Common myeloid progenitor, CD34-positive (primary cell): ENCODE measurements around the gene MYO18A.

Experiments used
- CTCF ChIA-PET: fragments of 350-600 bp; sonication (Branson Sonifier 250); formaldehyde crosslinking; loops from one replicate; lab custom pipeline; 2021; ENCODE audit warnings: antibody characterized with exemption; lab: Charles Lee
- POLR2A ChIA-PET: fragments of 350-600 bp; sonication (Branson Sonifier 250); formaldehyde crosslinking; loops from one replicate; lab custom pipeline; 2021; ENCODE audit warnings: antibody characterized with exemption; lab: Charles Lee
- DNase-seq, 3 donors: peaks; one replicate each; pipeline versions ENCODE4 v3.0.0 to v3.0.0-alpha.2; 2013
- H3K27ac ChIP-seq, 2 experiments: 1 replicate in 1 of 2; 2 replicates in 1 of 2; pipeline ENCODE4 v1.7.0; 2013; ENCODE audit warnings: inconsistent platforms in 2 of 2, low read length in 2 of 2, mild to moderate bottlenecking in 2 of 2, low read depth in 1 of 2, moderate library complexity in 1 of 2; ENCODE audit not compliant: severe bottlenecking in 2 of 2, insufficient read depth in 1 of 2, poor library complexity in 1 of 2
- H3K27me3 ChIP-seq, 5 experiments: replicated peaks in 2 of 5; 1 replicate in 3 of 5; 2 replicates in 2 of 5; pipeline versions ENCODE4 v1.6.1 to v1.7.0; 2013; ENCODE audit warnings: low read length in 4 of 5, mild to moderate bottlenecking in 2 of 5, moderate library complexity in 2 of 5, inconsistent platforms in 1 of 5; ENCODE audit not compliant: insufficient read depth in 5 of 5, control insufficient read depth in 4 of 5
- H3K36me3 ChIP-seq, 4 experiments: 1 replicate in 2 of 4; 2 replicates in 2 of 4; pipeline versions ENCODE4 v1.6.1 to v1.7.0; 2013; ENCODE audit warnings: low read length in 3 of 4, control low read depth in 1 of 4, mild to moderate bottlenecking in 1 of 4; ENCODE audit not compliant: control insufficient read depth in 4 of 4, insufficient read depth in 4 of 4
- H3K4me1 ChIP-seq, 4 experiments: 1 replicate in 3 of 4; 2 replicates in 1 of 4; pipeline versions ENCODE4 v1.6.1 to v1.7.1; 2013; ENCODE audit warnings: low read length in 3 of 4, mild to moderate bottlenecking in 3 of 4, control low read depth in 1 of 4, inconsistent platforms in 1 of 4, moderate library complexity in 1 of 4; ENCODE audit not compliant: control insufficient read depth in 4 of 4, insufficient read depth in 4 of 4; ENCODE audit errors: control extremely low read depth in 1 of 4
- H3K4me3 ChIP-seq, 7 experiments: 1 replicate in 4 of 7; 2 replicates in 3 of 7; pipeline versions ENCODE4 v1.5.1 to v1.7.0; 2013; ENCODE audit warnings: mild to moderate bottlenecking in 7 of 7, low read length in 6 of 7, moderate library complexity in 6 of 7, inconsistent platforms in 2 of 7, low read depth in 2 of 7, control low read depth in 1 of 7; ENCODE audit not compliant: insufficient read depth in 4 of 7, control insufficient read depth in 1 of 7; ENCODE audit errors: extremely low read depth in 1 of 7
- H3K9me3 ChIP-seq, 5 experiments: 1 replicate in 4 of 5; 2 replicates in 1 of 5; pipeline versions ENCODE4 v1.6.1 to v1.7.1; 2013; ENCODE audit warnings: low read length in 4 of 5, mild to moderate bottlenecking in 2 of 5, inconsistent platforms in 1 of 5, low read depth in 1 of 5, moderate library complexity in 1 of 5; ENCODE audit not compliant: control insufficient read depth in 4 of 5, insufficient read depth in 2 of 5; ENCODE audit errors: control extremely low read depth in 1 of 5
- WGBS: methylation state at CpG from one replicate; pipeline ENCODE4 v1.1.5; 2013; ENCODE audit not compliant: insufficient coverage; 5-methylcytosine and 5-hydroxymethylcytosine counted together

Gene MYO18A

DNA sequence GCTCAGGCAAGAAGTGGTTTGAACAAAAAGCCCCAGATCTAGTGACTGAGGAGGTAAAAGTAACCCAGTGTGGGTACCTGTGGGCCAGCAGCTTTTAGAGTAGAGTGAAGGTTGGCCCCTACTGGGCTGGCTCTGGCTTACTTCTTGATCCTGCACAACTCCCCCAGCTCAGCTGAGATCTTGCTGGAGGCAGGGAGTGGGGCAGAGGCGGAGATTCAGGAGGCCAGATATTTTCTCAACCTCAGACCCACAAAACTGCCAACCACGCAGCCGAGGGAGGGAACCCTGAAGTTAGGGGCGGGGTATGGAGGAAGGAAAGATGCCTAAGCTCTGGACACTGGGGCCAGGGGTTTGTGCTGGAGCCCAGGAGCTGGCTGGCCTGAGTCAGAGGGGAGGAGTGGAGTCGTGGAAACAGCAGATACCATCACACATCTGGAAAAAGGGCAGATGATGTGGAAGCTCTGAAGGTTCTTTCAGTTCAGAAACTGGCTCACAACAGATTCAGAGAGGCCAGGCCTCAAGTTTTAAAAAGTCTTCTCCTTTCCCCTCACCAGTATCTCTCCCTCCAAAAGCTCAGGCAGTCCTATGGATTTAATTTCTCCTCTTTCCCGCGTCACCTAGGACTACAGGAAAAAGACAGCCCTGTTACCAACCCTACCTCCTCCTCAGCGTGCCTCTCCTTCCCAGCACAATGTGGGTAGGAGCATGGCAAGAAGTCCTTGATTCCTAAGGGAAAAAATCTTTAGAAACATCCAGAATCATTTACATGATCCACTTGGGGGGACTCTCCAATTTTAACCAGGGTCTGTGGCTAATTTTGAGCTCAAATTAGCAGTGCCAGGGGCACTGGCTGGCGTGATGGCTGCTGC, 48.1 kb downstream of the MYO18A start:
- peak overlapping the region in 2 of 7 experiments; percentile 26 to 32 for H3K4me3 ChIP-seq
- H3K9me3 ChIP-seq = no peaks in the 10 kb centered on the region
- POLR2A ChIA-PET = interaction anchor here (1.5 kb wide), 1 partner anchor 8 kb away, joined by 5 read pairs; no protein-coding TSS in a partner anchor
- H3K27ac ChIP-seq = peak overlapping the region; percentile 58 to 71
- 68% methylated on average over 5 of the region's 9 CpGs for WGBS
- peaks cover 12 to 70% (median 48%) of the 10 kb centered on the region in 4 experiments for H3K36me3 ChIP-seq
- no peak for DNase-seq
- peaks cover 5 to 94% (median 84%) of the 10 kb centered on the region in 4 experiments for H3K4me1 ChIP-seq
- CTCF ChIA-PET = interaction anchor here (1.0 to 26.1 kb wide), 7 partner anchors 9 to 159 kb away, joined by 3 to 673 read pairs (median 6); partner anchors contain the start of gene MYO18A
- H3K27me3 ChIP-seq = no peaks in the 10 kb centered on the region

DNA sequence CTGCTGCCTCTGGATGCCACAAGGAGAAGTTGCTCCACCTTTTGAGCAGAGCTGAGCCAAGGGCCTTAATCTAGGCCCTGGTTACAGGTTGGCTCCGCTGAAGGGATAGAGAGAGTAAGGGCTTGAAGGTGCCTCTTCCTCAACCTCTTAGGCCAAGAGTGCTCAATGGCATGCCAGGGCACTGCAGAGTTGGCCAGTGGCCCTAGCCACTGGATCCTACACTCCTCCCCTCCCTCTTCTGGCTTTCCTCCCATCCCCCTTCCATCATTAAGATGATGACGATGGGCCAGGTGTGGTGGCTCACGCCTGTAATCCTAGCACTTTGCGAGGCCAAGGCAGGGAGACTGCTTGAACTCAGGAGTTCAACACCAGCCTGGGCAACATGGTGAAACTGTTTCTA, 50.5 kb downstream of the MYO18A start:
- CTCF ChIA-PET = interaction anchor here (6.8 to 26.1 kb wide), 2 partner anchors 11 to 14 kb away, joined by 79 to 673 read pairs; no protein-coding TSS in a partner anchor
- Histone ChIP-seq H3K4me1 (peaks cover 2 to 97% (median 76%) of the 10 kb centered on the region in 4 experiments), H3K27me3 (no peaks in the 10 kb centered on the region), H3K36me3 (peaks cover 10 to 74% (median 55%) of the 10 kb centered on the region in 4 experiments), H3K9me3 (no peaks in the 10 kb centered on the region), H3K4me3 (no peak overlapping the region), H3K27ac (peak overlapping the region in 1 of 2 experiments; percentile 72)
- POLR2A ChIA-PET = interaction anchor here (1.1 kb wide), 1 partner anchor 8 kb away, joined by 4 read pairs; no protein-coding TSS in a partner anchor
- DNase-seq = no peak
- 96% methylated on average over 3 of the region's 4 CpGs for WGBS

DNA sequence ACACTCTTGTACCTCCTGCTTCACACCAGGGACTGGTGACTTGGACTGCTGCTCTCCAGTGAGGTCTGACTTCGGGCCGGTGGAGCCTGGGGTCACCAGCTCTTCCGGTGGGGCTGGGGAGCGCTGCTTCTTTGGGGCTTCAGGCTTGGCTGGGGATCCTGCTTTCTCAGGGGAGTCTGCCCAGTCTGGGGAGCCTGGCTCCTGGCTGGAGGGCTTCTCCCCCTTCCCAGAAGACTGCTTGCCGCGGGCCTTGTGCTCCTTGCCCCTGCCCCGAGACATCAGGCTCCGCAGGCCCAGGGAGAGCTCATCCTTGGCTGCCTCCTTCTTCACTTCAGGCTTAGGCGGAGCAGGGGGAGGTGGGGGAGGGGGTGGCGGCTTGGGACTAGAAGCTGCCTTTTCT, 52.4 kb downstream of the MYO18A start:
- CTCF ChIA-PET = interaction anchor here (0.8 to 26.1 kb wide), 3 partner anchors 13 to 55 kb away, joined by 3 to 673 read pairs (median 79); no protein-coding TSS in a partner anchor
- no peak overlapping the region for H3K4me3 ChIP-seq
- WGBS = 95% methylated on average over 4 of the region's 10 CpGs
- DNase-seq = no peak
- H3K4me1 ChIP-seq = peaks cover 2 to 87% (median 63%) of the 10 kb centered on the region in 4 experiments
- peak overlapping the region; percentile 40 to 72 for H3K27ac ChIP-seq
- no peaks in the 10 kb centered on the region for H3K27me3 ChIP-seq
- POLR2A ChIA-PET = interaction anchor here (0.8 kb wide), 1 partner anchor 20 kb away, joined by 3 read pairs; no protein-coding TSS in a partner anchor
- no peaks in the 10 kb centered on the region for H3K9me3 ChIP-seq
- peaks cover 8 to 76% (median 59%) of the 10 kb centered on the region in 4 experiments for H3K36me3 ChIP-seq

DNA sequence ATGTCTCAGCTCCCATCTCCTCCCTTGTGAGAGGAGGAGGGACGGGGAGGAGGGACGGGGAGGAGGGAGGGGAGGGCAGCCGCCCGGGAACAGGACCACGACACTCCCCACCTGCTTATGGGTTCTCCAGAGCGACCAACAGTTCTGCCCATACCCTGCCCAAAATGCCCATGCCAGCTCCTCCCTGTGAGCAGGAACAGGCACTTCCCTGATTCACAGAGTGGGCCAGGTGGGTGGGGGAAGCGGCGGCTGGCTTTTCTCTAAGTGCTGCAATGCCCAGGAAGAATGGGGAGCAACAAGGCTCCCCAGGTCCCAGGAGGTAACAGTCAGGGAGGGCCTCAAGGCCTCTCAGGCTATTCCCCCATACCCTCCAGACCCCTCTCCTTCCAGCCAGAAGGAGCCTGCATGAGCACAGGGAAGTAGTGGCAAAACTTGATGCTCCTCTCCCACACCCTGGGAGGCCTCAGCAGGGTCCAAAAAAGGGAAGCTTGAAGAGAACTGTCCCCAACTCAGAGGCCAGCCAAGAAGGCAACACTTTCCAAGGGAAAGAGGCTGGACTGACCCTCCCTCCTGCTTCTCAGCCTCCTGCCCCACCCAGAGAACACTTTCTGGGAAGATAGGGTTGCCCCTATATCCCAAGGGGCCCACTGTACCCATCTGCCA, 53.8 kb downstream of the MYO18A start:
- Histone ChIP-seq H3K4me1 (peaks cover 2 to 72% (median 49%) of the 10 kb centered on the region in 4 experiments), H3K27ac (peak overlapping the region; percentile 33 to 72), H3K9me3 (no peaks in the 10 kb centered on the region), H3K4me3 (peak overlapping the region in 1 of 7 experiments; percentile 11), H3K27me3 (no peaks in the 10 kb centered on the region), H3K36me3 (peaks cover 11 to 84% (median 65%) of the 10 kb centered on the region in 4 experiments)
- WGBS = 75% methylated on average over 2 of the region's 8 CpGs
- POLR2A ChIA-PET = interaction anchor here (1.3 kb wide), 1 partner anchor 15 kb away, joined by 6 read pairs; no protein-coding TSS in a partner anchor
- CTCF ChIA-PET = interaction anchor here (1.6 to 26.1 kb wide), 3 partner anchors 11 to 163 kb away, joined by 3 to 673 read pairs (median 79); no protein-coding TSS in a partner anchor
- peak in 1 of 3 donors; percentile 30 for DNase-seq

DNA sequence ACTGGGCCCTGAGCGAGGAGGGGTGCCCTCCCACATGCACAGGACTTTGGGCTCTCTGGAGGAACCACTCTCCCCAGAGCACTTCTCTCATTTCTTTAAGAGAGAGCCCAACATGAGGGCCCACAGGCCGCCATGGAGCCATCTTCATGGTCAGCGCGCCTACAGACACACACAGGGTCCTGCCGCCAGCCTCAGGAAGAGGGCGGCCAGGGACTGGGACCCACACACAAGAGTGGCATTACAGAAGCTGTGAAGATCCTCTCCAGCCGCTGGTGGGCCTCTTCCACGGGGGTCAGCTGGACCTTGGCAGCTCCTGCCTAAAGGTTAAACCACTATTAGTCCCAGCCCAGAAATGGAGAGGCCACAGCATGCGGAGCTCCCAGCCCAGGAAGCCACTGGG, 54.5 kb downstream of the MYO18A start:
- CTCF ChIA-PET = interaction anchor here (1.5 to 26.1 kb wide), 5 partner anchors 10 to 162 kb away, joined by 3 to 673 read pairs (median 5); no protein-coding TSS in a partner anchor
- Histone ChIP-seq H3K27ac (peak overlapping the region in 1 of 2 experiments; percentile 72), H3K36me3 (peaks cover 9 to 87% (median 68%) of the 10 kb centered on the region in 4 experiments), H3K4me3 (no peak overlapping the region), H3K4me1 (peaks cover 2 to 65% (median 41%) of the 10 kb centered on the region in 4 experiments), H3K9me3 (no peaks in the 10 kb centered on the region), H3K27me3 (no peaks in the 10 kb centered on the region)
- no peak for DNase-seq
- WGBS = 85% methylated on average over 9 of the region's 9 CpGs
- POLR2A ChIA-PET = interaction anchor here (1.3 kb wide), 1 partner anchor 16 kb away, joined by 6 read pairs; no protein-coding TSS in a partner anchor

DNA sequence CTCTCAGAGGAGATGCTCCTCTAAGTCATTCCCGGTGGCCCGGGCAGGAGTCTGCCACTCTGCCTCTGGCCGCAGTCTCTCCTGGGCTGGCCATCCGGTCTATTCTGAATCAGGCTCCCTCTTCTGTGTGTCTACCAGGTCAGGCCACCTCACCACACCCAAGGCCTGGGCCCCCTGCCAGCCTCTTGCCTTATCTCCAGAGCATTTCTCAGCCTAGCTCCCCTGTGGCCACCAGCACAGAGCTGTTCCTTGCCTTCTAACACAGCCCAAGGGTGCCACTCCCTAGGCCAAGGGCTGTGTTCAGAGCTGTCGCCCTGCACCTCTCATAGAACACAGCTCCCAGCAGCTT, 55.3 kb downstream of the MYO18A start:
- DNase-seq = peak in 1 of 3 donors; percentile 39
- WGBS = 98% methylated on average over 5 of the region's 5 CpGs
- H3K27ac ChIP-seq = peak overlapping the region; percentile 18 to 72
- H3K4me3 ChIP-seq = no peak overlapping the region
- peaks cover 2 to 58% (median 37%) of the 10 kb centered on the region in 4 experiments for H3K4me1 ChIP-seq
- H3K36me3 ChIP-seq = peaks cover 9 to 89% (median 74%) of the 10 kb centered on the region in 4 experiments
- no peaks in the 10 kb centered on the region for H3K27me3 ChIP-seq
- H3K9me3 ChIP-seq = no peaks in the 10 kb centered on the region
- CTCF ChIA-PET = interaction anchor here (0.8 to 26.1 kb wide), 18 partner anchors 10 to 166 kb away, joined by 3 to 673 read pairs (median 4); partner anchors contain the start of gene MYO18A
- POLR2A ChIA-PET = interaction anchor here (1.3 to 1.5 kb wide), 2 partner anchors 16 to 20 kb away, joined by 6 to 7 read pairs; no protein-coding TSS in a partner anchor
